NK-92 (cell line): ENCODE measurements around the gene TMEM98.
"Not testable (repeated sequence)": the region's sequence is repeated elsewhere in the genome, so short reads cannot be mapped to it uniquely, and the experiment has no call there.

Experiments
- DNase-seq: peaks from one replicate; lab custom pipeline; 2025; ENCODE audit not compliant: unreplicated experiment; lab: John Stamatoyannopoulos, UW

Gene TMEM98

DNA sequence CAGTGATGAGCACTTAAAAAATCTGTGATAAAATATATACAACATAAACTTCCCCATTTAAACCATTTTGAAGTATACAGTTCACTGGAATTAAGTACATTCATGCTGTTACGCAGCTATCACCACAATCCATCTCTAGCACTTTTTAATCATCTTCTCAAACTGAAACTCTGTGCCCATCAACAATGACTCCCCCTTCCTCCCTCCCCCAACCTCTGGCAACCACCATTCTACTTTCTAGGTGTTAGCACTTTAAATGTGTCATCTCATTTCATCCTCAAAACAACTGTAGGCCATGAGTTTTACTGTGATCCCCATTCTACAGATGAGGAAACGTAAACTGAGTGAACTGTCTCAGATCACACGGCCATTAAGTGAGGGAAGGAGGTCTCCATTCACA lies 13.8 kb upstream of the TMEM98 start:
- no peak for DNase-seq

DNA sequence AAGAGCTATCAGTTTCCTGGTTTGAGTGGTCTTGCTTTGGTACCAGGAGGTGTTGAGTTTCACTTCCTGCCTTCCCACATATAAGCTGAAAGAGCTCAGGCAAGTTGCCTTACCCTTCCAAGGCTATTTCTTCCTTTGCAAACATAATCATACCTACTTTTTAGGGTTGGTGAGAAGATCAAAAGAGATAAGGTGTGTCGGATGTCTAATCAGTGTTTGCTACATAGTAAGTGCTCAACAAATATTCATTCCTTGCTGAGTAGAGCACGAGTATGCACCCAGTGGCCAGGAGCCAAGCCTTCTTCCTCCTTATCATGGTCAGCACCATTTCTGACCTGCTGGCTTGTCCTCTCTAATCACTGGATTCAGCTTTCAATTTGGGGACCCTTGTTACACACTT lies 12.7 kb upstream of the TMEM98 start:
- DNase-seq = no peak

- DNase-seq = no peak
Measured at GRCh38 chr17:32916134-32916533, 11.8 kb upstream of the TMEM98 start.

DNA sequence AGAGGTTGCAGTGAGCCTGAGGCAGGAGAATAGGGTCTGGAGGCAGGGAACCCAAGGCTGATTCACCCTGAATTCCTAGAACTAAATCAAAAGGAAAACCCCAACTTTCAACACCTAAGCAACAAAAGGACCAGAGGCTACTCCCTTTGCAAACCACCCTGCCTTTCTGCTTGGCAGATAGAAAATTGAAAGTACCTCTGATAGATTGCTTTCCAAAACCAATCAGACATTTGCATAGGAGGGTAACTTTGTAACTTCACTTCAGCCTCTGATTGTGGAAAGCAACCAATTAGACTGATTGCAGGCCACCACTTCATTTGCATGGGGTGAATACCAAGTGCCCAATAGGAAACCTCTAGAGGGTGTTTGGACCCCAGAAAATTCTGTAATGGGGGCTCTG lies 10.9 kb upstream of the TMEM98 start:
- no peak for DNase-seq

DNA sequence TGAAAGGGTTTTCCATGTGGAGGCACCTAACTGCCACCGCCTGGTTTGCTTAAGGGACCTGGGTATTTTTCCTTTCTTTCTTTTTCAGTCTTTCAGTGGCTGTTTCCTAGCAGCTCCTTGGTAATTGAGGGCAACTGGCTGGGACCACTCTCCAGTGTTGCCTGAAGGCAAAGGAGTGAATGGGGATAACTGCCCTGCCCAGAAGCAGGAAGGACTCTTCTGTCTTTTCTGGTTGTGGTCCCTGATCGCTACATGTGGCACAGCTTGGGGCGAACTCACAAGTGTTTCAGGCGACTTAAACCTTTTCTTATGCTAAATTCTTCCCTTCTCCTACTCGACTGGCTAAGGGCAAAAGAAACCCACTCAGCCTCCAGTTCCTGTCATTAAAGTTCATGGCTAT lies 10.1 kb upstream of the TMEM98 start:
- DNase-seq = no peak

- DNase-seq = not testable (repeated sequence)
Measured at GRCh38 chr17:32919876-32920275, 8.1 kb upstream of the TMEM98 start.

DNA sequence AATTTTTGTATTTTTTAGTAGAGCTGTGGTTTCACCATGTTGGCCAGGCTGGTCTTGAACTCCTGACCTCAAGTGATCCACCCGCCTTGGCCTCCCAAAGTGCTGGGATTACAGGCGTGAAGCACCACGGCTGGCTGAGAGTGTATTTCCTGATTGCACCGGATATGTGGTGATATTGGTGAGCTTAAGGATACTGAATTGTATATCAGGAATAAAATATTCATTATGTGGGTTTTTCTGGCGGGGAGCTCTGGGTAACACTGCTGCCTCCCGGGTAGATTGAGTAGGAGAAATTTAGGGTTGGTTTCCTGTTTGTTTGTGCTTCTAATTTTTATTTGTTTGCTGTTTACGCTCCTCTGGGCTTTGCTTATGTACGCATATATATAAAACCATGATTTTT lies 7.7 kb upstream of the TMEM98 start:
- DNase-seq = no peak

DNA sequence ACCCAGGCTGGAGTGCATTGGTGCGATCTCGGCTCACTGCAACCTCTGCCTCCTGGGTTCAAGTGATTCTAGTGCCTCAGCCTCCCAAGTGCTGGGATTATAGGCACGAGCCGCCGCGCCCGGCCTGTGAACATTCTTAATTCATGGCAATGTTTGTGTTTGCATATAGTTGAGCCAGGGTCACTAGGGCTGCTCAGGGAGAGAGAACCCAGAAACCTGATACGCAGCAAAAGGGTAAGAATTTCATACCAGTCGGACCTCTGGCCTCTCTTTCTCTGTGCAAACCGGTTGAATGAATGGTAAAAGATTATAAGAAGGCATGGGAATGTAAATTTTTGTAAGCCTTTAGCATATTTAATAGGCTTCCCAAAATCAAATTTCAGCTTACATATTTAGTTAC lies 6.9 kb upstream of the TMEM98 start:
- DNase-seq = no peak

DNA sequence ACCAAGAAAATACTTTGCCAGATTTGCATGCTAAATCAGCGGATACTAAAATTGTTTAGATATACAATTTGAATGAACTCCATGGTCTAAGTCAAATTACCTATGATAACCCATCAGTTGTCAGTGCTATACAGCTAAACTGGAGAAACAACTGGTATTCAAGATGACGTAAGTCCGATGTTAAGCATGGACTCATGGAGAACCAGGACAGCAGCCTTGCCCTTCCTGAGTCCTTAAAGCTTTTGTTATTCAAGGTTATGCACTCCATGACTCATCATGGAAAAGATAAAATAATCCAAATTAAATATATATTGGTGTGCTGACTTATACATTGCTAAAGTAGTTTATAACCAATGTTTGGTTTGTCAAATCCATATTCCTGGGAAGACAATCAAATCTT lies 4.0 kb upstream of the TMEM98 start:
- not testable (repeated sequence) for DNase-seq

DNA sequence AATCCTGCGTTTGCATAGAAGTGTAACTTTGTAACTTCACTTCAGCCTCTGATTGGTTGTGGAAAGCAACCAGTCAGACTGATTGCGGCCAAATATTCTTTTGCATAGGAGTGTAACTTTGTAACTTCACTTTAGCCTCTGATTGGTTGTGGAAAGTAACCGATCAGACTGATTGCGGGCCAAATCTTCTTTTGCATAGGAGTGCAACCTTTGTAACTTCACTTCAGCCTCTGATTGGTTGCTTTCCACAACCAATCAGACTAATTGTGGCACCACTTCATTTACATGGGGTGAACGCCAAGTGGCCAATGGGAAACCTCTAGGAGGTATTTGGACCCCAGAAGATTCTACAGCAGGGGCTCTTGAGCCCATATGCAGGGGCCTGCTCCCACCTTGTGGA lies 1.8 kb upstream of the TMEM98 start:
- DNase-seq = no peak

DNA sequence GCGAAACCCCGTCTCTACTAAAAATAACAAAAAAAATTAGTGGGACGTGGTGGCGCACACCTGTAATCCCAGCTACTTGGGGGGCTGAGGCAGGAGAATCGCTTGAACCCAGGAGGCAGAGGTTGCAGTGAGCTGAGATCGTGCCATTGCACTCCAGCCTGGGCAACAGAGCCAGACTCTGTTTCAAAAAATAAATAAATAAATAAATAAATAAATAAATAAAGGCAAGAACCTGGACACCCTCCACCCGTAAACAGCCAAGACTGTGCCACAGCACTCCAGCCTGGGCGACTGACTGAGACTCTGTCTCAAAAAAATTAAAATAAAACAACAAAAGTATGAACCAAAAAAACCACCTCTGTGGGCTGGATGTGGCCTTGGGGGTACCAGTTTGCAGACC lies 1.2 kb upstream of the TMEM98 start:
- DNase-seq = not testable (repeated sequence)

DNA sequence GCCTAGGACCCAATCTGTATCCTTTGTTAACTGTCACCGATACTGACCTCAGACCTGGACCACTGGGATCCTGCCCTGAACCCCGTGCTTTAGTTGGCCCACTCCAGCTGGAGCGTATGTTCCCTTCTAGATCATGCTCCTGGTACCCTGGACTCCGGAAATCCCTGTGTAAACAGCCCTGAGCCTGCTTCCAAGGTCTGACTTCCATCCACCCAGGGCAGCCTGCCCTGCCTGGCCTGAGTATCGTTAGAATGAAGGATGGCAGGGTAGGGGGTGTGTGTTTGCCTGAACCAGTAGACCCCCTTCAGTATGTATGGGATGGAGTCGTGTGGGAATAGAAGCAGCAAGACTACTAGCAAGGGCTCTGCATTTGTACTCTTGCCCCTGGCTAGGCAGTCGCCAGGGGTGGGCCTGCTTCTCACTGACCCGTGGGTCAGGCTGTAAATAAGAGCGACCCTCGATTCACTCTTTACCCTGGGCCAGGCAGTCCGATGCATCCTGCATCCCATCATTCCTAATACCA lies 691 bp upstream of the TMEM98 start:
- no peak for DNase-seq

DNA sequence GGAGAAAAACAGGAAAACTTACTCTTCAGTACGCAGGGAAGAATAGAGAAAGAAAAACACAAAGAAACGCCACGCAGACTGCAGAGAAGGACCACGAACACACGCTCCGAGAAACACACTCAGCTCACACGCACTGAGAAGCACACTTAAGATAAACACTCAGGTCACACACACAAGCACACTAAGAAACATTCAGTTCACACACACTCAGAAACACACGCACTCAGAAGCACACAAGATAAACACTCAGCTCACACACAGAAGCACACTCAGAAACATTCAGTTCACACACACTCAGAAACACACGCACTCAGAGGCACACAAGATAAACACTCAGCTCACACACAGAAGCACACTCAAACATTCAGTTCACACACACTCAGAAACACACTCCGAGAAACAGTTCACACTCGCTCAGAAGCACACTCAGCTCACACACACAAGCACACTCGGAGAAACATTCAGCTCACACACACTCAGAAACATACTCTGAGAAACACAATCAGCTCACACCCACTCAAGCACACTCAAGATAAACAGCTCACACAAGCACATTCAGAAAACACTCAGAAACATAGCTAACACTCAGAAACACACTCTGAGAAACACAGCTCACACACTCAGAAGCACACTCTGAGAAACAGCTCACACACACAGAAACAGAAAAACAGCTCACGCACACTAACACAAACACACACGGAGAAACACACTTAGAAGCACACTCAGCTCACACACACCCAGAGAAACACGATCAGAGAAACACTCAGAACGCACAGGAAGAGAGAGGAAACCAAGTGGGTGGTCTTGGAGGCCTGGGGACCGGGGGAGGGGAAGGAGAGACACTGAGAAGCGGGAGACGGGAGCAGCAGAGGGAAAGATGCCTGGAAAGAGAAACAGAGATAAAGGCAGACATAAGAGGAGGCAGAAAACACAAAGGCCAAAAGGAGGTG lies 908 bp downstream of the TMEM98 start:
- DNase-seq = no peak

DNA sequence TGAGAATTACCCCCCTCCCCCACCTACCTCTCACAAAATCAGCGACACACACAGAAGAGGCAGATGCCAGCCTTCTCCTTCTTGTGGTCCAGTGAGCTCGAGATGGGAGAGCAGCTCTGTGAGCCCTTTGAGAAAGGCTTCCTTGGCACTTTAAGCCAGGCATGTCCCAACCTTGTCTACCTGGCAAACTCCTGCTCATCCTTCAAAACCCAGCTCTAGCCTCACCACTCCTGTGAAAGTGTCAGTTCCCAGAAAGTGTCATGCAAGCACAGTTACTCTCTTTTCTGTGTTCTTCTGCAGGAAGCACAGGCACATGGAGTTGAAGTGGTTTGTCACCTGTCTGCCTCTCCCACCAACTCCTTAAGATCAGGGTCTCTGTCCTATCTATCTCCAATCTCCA lies 1.6 kb downstream of the TMEM98 start:
- DNase-seq = no peak

DNA sequence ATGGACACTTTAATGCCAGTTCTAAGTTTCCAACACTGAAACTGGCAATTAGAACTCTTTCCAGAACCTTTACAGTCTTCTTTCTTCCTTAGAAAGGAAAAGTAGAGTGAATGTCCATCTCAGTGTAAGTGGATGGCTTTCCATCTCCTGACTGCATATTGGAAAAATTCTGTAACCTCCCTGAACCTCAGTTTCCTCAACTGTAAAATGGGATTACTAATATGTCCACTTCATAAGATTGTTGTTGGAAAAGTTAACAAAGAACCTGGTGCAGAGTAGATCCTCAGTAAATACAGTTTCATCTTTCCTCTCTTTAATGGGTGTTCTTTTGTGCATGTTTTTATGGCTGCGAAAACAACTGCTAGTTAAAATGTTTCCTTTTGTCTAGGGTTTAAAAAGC lies 2.6 kb downstream of the TMEM98 start:
- DNase-seq = no peak

- no peak for DNase-seq
Measured at GRCh38 chr17:32931686-32932085, 3.7 kb downstream of the TMEM98 start.

DNA sequence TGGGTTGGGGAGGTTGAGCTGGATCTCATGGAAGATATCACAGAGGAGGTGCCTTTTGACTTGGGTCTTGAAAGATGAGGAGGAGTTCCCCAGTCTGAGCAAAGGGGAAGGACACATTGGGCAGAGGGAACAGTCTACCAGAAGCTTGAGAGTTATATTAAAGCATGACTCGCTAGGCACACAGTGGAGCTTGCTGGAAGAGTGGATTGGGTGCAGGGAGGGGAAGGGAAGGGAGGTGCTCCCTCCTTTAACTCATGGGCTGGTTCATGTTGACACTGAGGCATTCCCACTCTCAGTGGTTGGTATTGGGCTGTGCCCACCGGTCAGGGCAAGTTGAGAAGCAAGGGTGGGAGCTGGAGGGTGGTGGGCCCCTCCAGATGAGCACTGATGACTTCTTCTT lies 5.9 kb downstream of the TMEM98 start:
- no peak for DNase-seq

- no peak for DNase-seq
Measured at GRCh38 chr17:32935726-32936125, 7.8 kb downstream of the TMEM98 start.

GRCh38 chr17:32936186-32936893 lies 8.4 kb downstream of the TMEM98 start:
- no peak for DNase-seq

- no peak for DNase-seq
Measured at GRCh38 chr17:32936894-32937500, 9.0 kb downstream of the TMEM98 start.

DNA sequence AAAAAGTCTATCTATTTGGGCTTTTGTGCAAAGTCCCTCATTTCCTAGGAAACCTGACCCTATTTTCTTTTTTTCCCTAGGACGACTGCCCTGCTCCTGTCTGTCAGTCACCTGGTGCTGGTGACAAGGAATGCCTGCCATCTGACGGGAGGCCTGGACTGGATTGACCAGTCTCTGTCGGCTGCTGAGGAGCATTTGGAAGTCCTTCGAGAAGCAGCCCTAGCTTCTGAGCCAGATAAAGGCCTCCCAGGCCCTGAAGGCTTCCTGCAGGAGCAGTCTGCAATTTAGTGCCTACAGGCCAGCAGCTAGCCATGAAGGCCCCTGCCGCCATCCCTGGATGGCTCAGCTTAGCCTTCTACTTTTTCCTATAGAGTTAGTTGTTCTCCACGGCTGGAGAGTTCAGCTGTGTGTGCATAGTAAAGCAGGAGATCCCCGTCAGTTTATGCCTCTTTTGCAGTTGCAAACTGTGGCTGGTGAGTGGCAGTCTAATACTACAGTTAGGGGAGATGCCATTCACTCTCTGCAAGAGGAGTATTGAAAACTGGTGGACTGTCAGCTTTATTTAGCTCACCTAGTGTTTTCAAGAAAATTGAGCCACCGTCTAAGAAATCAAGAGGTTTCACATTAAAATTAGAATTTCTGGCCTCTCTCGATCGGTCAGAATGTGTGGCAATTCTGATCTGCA lies 12.9 kb downstream of the TMEM98 start:
- no peak for DNase-seq
